SIG-M5 treated with dmso at 0.1 percent for 504 hours (cell line): ENCODE data around the gene SP2.

ENCODE experiments used
- DNase-seq: peaks from one replicate; lab custom pipeline; 2025; ENCODE audit not compliant: unreplicated experiment; lab: John Stamatoyannopoulos, UW

The SP2 gene

DNA sequence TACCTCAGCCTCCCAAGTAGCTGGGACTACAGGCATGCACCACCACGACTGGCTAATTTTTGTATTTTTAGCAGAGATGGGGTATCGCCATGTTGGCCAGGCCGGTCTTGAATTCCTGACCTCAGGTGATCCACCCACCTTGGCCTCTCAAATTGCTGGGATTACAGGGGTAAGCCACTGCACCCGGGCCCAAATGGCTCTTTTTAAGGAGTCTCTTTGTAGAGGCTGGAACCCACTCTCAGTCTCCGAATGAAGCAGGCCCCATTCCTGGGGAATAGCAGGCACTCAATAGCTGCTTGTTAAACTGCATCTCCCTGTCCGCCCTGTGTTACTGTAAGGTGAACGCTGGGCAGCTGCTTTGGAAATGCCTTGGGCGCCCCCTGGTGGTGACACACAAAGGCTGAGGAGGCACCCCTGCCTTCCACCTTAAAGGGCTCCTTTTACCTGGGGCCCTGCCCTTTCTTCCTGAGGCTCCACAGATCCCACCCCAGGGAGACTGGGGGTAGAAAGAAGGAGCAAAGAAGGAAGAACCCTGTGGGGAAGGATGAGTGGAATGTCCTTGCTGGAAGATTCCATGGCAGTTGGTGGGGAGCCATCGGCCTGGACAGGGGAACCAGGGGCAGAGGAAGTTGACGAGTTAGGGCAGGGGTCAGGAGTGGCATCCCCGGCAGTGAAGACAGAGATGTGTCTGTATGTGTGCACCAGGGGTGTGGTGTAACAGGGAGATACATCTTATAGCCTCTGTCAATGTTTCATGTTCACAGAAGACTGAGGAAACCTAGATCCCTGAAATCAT lies 6.1 kb upstream of the SP2 start:
- DNase-seq, result peak; percentile 83

DNA sequence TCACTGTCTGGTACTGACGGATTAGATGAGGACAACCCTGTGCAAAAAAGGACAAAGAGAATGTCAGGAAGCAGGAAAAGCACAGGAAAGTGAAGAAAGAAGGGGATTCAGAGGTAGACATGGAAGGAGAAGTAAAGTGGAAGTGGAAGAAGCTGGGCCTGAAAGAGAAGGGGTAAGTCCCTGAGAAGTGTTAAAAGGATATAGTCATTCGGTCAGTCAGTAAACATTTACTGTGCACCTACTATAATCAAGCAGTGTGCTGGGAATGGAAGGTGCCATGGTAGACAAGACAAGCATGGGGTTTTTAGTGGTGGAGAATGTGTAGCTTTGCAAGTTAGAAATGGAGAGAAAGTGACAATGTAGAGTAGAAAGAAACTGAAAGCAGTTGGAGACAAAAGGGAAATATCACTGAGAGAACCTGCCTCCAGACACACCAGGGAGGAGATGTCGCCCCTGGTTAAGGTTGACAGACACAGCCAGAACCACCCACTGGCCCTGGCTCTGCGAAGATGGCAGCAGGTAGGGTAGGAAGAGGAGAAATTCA lies 4.4 kb upstream of the SP2 start:
- no peak for DNase-seq

- DNase-seq, result no peak
Measured at GRCh38 chr17:47894498-47895346, 1.3 kb upstream of the SP2 start.

GRCh38 chr17:47895347-47895855 lies 635 bp upstream of the SP2 start:
- no peak for DNase-seq

DNA sequence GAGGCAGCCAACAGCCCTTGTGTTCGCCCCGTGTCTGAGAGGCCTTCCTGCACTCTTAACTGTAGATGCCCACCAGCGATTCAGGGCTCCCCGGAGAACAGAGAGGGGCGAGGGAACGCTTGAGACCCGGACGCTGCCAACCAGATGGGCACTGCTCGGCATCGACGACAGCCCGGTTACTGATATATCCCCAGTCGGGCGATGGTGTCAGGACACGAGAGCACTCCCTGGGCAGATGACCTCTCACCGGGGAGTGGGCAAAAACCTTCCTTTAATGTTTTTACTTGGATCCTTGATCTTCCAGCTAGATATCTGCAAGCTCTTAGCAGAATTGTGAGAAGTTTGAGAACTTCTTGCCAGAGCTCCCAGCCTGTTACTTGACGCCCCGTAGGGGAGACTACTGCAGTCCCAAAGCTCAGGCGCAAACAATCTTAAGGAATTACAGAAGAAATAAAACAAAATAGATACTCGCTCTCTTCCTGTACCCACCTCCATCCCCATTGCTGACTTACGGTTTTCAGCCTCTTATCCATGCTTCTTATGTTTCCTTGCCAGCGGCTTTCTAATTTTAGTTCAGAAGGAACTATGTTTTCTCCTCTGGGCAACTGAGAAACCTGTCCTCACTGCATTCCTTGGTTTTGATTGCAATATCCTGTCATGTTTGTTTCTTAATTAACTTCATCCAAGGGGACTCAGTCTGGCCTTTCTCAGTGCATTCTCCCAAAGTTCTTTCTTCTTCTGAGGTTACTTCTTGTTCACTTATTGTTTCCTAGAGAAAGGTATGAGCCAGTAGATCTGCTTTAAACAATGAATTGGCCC lies 845 bp downstream of the SP2 start:
- peak; percentile 57 for DNase-seq

DNA sequence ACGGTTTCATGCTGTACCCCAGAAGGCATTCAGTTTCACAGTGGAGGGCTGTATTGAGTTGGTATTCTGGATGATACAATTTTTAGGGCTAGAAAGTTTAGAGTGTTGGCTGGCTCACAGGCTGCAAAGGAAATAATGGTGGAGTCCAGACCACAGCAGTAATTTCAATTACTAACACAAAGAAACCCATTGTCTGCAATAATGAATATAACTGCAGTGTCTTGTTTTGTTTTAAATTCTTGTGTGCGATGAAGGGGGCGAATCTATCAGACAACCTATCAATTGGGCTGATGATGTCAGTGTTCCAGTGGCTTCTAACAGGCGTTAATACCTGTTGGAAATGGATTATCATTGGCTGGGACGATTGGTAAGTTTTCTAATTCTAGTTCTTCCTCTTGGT lies 1.5 kb downstream of the SP2 start:
- DNase-seq, result no peak

DNA sequence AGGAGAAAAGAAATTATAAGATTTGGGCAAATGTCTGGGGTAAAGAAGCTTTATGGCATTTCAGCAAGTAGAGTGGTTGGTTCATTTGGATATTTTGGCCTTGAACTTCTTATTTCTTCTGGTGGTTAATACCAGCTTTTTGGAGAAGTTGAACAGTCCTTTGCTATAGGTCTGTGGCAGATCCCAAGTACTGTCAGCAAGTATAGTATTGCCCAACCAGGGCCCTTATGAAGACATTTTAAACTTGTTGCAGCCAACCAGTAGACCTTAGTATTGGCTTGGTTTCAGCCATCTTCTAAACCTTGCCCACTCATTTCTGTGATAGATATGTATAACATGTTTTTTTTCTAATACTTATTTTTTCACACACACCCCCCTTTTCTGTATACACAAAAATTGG lies 2.2 kb downstream of the SP2 start:
- DNase-seq, result peak; percentile 75

DNA sequence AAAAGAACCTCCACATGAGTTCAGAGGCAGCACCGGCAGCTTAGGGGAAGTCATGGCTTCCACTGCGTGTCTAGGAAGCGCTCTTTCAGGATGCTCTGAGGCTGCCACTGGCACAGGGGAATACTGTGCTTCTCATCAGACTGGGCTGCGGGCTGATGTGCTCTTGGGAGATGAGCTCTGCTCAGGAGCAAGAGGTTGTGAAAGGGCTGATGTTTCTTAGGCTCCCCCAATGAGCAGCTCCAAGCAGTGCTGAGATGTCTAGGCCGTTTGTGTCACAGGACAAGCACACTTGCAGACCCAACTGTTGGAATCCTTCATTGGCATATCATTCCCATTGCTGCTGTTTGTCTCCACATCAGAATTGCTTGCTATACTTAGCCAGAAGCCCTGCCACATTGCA lies 3.6 kb downstream of the SP2 start:
- DNase-seq, result no peak

- no peak for DNase-seq
Measured at GRCh38 chr17:47901423-47901822, 5.4 kb downstream of the SP2 start.

DNA sequence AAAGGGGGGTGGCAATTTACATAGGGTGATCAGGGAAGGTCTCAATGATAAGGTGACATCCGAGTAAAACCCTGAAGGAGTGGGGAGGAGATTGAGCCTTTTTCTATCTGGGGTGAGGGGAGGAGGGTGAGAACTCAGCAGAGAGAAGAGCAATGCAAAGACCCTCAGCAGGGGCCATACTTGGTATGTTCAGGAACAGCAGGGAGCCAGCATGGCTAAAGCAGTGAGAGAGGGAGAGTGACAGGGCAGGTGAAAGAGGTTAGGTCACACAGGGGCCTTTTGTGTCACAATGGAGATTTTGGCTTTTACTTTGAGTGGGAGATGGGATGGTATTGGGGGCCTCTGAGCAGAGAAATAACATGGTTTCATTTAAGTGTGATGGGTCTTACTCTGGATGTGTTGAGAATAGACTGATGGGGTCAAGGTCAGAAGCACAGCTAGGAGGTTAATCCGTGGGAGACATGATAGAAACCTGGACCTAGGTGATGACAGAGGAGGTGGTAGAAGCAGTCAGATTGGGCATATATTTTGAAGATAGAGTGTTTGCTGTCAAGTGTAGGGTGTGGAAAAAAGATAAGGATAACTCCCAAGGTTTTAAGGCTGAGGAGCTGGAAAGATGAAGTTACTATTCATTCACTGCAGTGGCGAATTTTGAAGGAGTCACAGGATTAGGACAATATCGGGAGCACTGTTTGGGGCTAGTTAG lies 6.2 kb downstream of the SP2 start:
- DNase-seq, result no peak

DNA sequence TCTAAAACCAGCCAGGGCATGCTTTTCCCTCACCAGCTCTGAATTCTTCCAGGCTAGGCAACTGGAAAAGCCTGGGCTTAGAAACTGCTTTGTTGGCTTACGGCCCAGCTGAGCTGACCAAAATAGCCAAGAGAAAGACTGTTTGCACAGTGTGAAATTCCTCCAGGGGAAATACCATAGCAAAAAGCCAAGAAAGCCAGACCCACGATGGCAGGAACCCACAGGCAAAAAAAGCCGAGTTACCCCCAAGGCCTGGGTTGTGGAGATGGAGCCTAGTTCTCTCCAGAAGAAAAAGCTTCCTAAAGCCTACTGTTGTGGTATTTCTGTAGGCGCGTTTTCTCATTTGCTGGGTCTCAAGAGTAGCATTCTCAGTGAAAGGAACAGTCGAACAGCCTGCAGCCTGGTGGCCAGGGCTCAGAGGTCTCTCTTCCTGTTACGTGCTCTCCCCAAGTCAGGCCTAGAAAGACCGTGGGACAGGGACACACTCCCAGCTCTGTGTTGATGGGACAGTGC lies 9.2 kb downstream of the SP2 start:
- DNase-seq, result no peak

- no peak for DNase-seq
Measured at GRCh38 chr17:47906443-47906842, 10.4 kb downstream of the SP2 start.

- DNase-seq, result peak; percentile 53
Measured at GRCh38 chr17:47907932-47908562, 12.0 kb downstream of the SP2 start.

- no peak for DNase-seq
Measured at GRCh38 chr17:47913050-47913449, 17.0 kb downstream of the SP2 start.

GRCh38 chr17:47914306-47914948 lies 18.4 kb downstream of the SP2 start:
- no peak for DNase-seq

GRCh38 chr17:47915776-47916398 lies 19.9 kb downstream of the SP2 start:
- DNase-seq, result no peak

DNA sequence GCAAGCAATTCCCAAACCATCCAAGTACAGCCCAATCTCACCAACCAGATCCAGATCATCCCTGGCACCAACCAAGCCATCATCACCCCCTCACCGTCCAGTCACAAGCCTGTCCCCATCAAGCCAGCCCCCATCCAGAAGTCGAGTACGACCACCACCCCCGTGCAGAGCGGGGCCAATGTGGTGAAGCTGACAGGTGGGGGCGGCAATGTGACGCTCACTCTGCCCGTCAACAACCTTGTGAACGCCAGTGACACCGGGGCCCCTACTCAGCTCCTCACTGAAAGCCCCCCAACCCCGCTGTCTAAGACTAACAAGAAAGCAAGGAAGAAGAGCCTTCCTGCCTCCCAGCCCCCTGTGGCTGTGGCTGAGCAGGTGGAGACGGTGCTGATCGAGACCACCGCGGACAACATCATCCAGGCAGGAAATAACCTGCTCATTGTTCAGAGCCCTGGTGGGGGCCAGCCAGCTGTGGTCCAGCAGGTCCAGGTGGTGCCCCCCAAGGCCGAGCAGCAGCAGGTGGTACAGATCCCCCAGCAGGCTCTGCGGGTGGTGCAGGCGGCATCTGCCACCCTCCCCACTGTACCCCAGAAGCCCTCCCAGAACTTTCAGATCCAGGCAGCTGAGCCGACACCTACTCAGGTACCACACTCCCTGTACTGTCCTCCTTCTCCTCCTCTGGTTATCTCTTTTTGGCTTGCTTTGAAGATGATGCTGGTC lies 20.6 kb downstream of the SP2 start:
- DNase-seq, result no peak

DNA sequence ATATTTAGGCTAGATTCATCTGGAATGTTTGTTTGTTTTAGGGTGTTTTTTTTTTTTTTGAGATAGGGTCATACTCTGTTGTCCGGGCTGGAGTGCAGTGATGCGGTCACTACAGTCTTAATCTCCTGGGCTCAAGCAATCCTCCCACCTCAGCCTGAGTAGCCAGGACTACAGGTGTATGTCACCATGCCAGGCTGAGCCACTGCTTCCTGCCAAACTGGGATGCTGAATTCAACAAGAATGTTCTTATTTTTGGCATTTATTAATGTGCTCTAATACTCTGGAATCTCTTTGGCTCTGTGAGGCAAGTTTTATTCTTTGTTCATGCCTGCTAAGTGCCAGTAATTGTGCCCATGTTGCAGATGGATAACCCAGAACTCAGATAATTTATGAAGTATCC lies 21.5 kb downstream of the SP2 start:
- DNase-seq, result no peak
